ENCODE measurements around the gene LCE7A. TPM values are rescaled to one million over a fixed set of nuclear protein-coding genes. Genes with fewer than 3 reads are reported as not detected.

Gene LCE7A
- total RNA-seq, 1 experiment from 2014 or later, result not detected

DNA sequence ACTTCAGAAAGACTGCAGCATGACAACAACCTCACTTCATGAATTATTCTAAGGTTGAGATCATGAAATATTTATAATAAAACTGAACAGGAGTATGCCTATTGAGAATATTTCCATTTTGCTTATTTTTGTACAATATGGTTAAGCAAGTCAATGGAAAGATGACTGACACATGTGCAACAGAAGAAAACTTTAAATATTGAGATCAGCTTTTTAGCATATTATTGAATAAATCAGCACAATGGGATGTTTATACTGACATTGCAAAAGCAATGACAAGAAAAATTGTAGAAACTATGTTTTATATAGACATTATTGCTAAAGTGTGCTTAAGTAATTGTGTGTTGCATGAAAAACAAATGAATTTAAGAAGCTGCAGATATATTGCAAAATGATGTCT is 4.6 kb downstream of the LCE7A start:
- no peak overlapping the region for H3T11ph ChIP-seq (ENCODE audit: low read length)
- no peaks in the 10 kb centered on the region for H3K27me3 Mint-ChIP-seq (ENCODE audit: low read depth)
- H3K27me3 ChIP-seq (ENCODE audit: insufficient read depth, low read length), result no peaks in the 10 kb centered on the region
- H3K9ac ChIP-seq (ENCODE audit: extremely low read depth, insufficient read length, low read length), result no peak overlapping the region
- H2BK15ac ChIP-seq (ENCODE audit: low read depth, low read length), result no peak overlapping the region
- no peaks in the 10 kb centered on the region for H3K4me1 ChIP-seq (ENCODE audit: insufficient read depth, low read length)
- H4K8ac ChIP-seq (replicated peaks; ENCODE audit: insufficient read length, low read depth, low read length), result no peak overlapping the region
- H4K5ac ChIP-seq (ENCODE audit: insufficient read length, low read depth, low read length), result no peak overlapping the region
- no peak overlapping the region for H3K27ac ChIP-seq (ENCODE audit: insufficient read length, low read depth, low read length)
- H3K79me1 ChIP-seq (ENCODE audit: insufficient read depth, low read depth, low read length, poor library complexity, severe bottlenecking), result no peaks in the 10 kb centered on the region
- no peak overlapping the region for H4K91ac ChIP-seq (ENCODE audit: insufficient read length, low read depth, low read length)
- H2BK12ac ChIP-seq (ENCODE audit: insufficient read length, low read depth, low read length), result no peak overlapping the region
- H3K4me2 ChIP-seq (ENCODE audit: insufficient read depth, insufficient read length, low read length), result no peak overlapping the region
- DNase-seq, result no peak
- peaks cover 56% of the 10 kb centered on the region for H3K9me3 ChIP-seq (ENCODE audit: control insufficient read depth, low read depth, low read length)
- H2AK5ac ChIP-seq (ENCODE audit: insufficient read length, low read length), result no peak overlapping the region
- no peak overlapping the region for H2AFZ ChIP-seq (ENCODE audit: low read length)
- no peak overlapping the region for H3K4ac ChIP-seq (ENCODE audit: low read depth, low read length)
- no peaks in the 10 kb centered on the region for H3K79me2 ChIP-seq (ENCODE audit: insufficient read depth, low read length)
- no peaks in the 10 kb centered on the region for H4K20me1 ChIP-seq (ENCODE audit: control insufficient read depth, insufficient read depth, insufficient read length)
- no peak overlapping the region for H3K18ac ChIP-seq (ENCODE audit: insufficient read length, low read depth, low read length)
- no peaks in the 10 kb centered on the region for H3K4me1 Mint-ChIP-seq
- H3K36me3 Mint-ChIP-seq (ENCODE audit: insufficient read depth in 1 of 3, low read depth in 3 of 3), result peaks cover 0 to 12% (median 6%) of the 10 kb centered on the region in 3 experiments; a peak in 4 of 7 replicates
- H3K27ac Mint-ChIP-seq, result no peak overlapping the region
- no peaks in the 10 kb centered on the region for H3K23me2 ChIP-seq (ENCODE audit: insufficient read length, low read depth, low read length, poor library complexity, severe bottlenecking)
- H2BK120ac ChIP-seq (ENCODE audit: low read depth, low read length, poor library complexity, severe bottlenecking), result no peak overlapping the region
- H2BK5ac ChIP-seq (ENCODE audit: insufficient read length, low read length), result no peak overlapping the region
- H3K14ac ChIP-seq (ENCODE audit: insufficient read depth, low read length), result no peak overlapping the region
- TF ChIP-seq, protein P1, sequence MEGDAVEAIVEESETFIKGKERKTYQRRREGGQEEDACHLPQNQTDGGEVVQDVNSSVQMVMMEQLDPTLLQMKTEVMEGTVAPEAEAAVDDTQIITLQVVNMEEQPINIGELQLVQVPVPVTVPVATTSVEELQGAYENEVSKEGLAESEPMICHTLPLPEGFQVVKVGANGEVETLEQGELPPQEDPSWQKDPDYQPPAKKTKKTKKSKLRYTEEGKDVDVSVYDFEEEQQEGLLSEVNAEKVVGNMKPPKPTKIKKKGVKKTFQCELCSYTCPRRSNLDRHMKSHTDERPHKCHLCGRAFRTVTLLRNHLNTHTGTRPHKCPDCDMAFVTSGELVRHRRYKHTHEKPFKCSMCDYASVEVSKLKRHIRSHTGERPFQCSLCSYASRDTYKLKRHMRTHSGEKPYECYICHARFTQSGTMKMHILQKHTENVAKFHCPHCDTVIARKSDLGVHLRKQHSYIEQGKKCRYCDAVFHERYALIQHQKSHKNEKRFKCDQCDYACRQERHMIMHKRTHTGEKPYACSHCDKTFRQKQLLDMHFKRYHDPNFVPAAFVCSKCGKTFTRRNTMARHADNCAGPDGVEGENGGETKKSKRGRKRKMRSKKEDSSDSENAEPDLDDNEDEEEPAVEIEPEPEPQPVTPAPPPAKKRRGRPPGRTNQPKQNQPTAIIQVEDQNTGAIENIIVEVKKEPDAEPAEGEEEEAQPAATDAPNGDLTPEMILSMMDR (conservative IDR thresholded peaks at IDR 0.05), result no peak
- no peak overlapping the region for H3K23ac ChIP-seq (ENCODE audit: insufficient read length, low read depth, low read length)
- peaks cover 38 to 39% of the 10 kb centered on the region in 2 experiments for H3K9me3 Mint-ChIP-seq
- H3K56ac ChIP-seq (ENCODE audit: insufficient read length, low read depth, low read length), result no peak overlapping the region
- H2BK20ac ChIP-seq (ENCODE audit: low read depth, low read length, poor library complexity, severe bottlenecking), result no peak overlapping the region
- no peak overlapping the region for H3K4me3 Mint-ChIP-seq

Data from H9 (cell line).